Right lobe of liver (tissue), 6 donors: ENCODE data around the gene MOGAT2. TPM values are rescaled to one million over a fixed set of nuclear protein-coding genes. Genes with fewer than 3 reads are reported as not detected.

ENCODE experiments used
- ATAC-seq, 4 donors: fragments of 200-7000 bp; cut with Tn5 transposase; one replicate each; pipeline ENCODE4 v1.9.1; 2020; ENCODE audit warnings: mild to moderate bottlenecking in 4 of 4, moderate library complexity in 4 of 4
- DNase-seq, 3 donors: peaks; one replicate each; pipeline ENCODE4 v3.0.0-alpha.2; 2020
- H3K27ac ChIP-seq, 3 donors: fragments of 200-600 bp; one replicate each; pipeline ENCODE4 v1.8.0; 2022
- H3K27me3 ChIP-seq, 2 donors: fragments of 200-600 bp; one replicate each; pipeline ENCODE4 v1.8.0; 2022
- H3K36me3 ChIP-seq, 4 donors: fragments of 200-600 bp; sonication (generic) in 1 of 4; one replicate each; pipeline versions ENCODE4 v1.5.1 to v1.8.0; 2017 to 2022; ENCODE audit warnings: control low read depth in 1 of 4
- H3K4me1 ChIP-seq, 4 donors: fragments of 200-600 bp; sonication (generic) in 1 of 4; one replicate each; pipeline versions ENCODE4 v1.5.1 to v1.8.0; 2017 to 2022; ENCODE audit warnings: control low read depth in 1 of 4
- H3K4me3 ChIP-seq, 3 donors: fragments of 200-600 bp; one replicate each; pipeline ENCODE4 v1.8.0; 2022
- H3K9me3 ChIP-seq, 4 donors: fragments of 200-600 bp; sonication (generic) in 1 of 4; one replicate each; pipeline versions ENCODE4 v1.5.1 to v1.8.0; 2017 to 2022; ENCODE audit warnings: control low read depth in 1 of 4
- POLR2A ChIP-seq: fragments of 450-650 bp; IDR thresholded peaks from one replicate; pipeline ENCODE4 v1.6.1; 2017; ENCODE audit warnings: antibody characterized with exemption, mild to moderate bottlenecking
- WGBS: methylation state at CpG from one replicate; pipeline ENCODE4 v1.1.6; 2018; ENCODE audit warnings: low coverage, low lambda C conversion rate; ENCODE audit not compliant: insufficient coverage; ENCODE audit errors: missing lambda C conversion rate; 5-methylcytosine and 5-hydroxymethylcytosine counted together
- intact Hi-C, 2 donors: fragments of 100-400 bp; cut with DNase I; formaldehyde crosslinking; loops; one replicate each; pipeline versions ENCODE4 v1.11.2 to v1.14.1; 2022
- total RNA-seq, 6 experiments: library from RNA; depleted of rRNA in 2 of 6; stranded (reverse); fragments of >200 nt in 2 of 6; fragmentation: NEBNext Ultra II Directional in 3 of 6; extraction: Animal tissue kit (Norgen Biotek cat#: 25700) in 3 of 6; gene quantifications; one replicate each; pipeline versions ENCODE4 v1.1.0 to v1.2.4, GENCODE V29; 2016 to 2023
- TF ChIP-seq, protein P1 (sequence below), 4 donors: fragments of 200-600 bp in 3 of 4; fragments of 450-650 bp in 1 of 4; IDR thresholded peaks; one replicate each; pipeline versions ENCODE4 v1.5.1 to v1.8.0; 2016 to 2022; ENCODE audit warnings: antibody characterized with exemption in 4 of 4, mild to moderate bottlenecking in 2 of 4
- donor health status: DM: no; HTN: yes; CAD: no.
- donor health status: DM: no; HTN: no; CAD: no.
- donor health status: DM: no; HTN: no; CAD: no.
- donor health status: DM: no; HTN: yes; CAD: no.
- donor health status: DM: no; HTN: yes; CAD: no.

MOGAT2 gene
- total RNA-seq, 6 experiments from 2014 or later: 24.3 to 164 (median 100) TPM

DNA sequence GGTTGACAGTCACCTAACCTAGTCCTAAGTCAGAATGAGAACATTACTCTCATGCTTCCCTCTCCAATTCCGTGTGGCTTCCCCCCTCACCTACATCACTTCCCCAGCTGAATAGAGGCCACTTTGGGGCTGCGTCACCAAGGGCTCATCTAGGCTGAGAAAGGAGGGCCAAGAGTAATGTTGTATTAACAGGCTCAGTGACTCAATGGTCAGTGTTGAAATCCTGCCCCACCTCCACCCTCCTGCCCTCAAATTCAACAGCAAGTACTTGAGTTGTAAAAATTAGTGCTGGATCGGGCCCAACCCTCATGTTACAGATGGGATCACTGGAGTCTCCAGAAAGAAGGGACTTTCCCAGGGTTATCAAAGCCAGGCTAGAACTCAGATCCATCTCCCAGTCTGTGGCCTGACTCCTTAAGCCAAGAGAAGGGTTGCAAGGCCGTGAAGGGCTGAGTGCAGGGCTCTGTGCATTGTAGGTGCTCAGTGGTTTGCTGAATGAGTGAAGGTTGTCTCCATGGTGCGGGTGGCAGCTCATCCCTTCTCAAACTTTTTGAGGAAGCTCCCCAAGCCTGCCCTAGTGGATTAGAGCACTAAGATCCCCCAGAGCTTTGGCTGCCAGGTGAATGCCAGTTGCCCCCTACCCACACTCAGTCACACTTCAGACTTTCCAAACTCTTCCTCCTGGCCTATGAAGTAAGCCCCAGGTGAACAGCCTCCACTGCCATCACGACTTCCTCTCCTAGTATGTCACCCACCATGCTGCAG is 54.2 kb downstream of the MOGAT2 start:
- Histone ChIP-seq H3K9me3 (no peaks in the 10 kb centered on the region), H3K27ac (peak overlapping the region in 1 of 3 donors; percentile 18), H3K36me3 (peaks cover 0 to 13% (median 0%) of the 10 kb centered on the region in 4 donors), H3K4me3 (peak overlapping the region in 2 of 3 donors; percentile 87 to 98), H3K4me1 (peaks cover 0 to 18% (median 4%) of the 10 kb centered on the region in 4 donors), H3K27me3 (no peaks in the 10 kb centered on the region)
- intact Hi-C loops: no loop called here
- DNase-seq: peak in 2 of 3 donors; percentile 55 to 64
- WGBS: 22% methylated on average over 3 of the region's 6 CpGs
- TF ChIP-seq, protein P1, sequence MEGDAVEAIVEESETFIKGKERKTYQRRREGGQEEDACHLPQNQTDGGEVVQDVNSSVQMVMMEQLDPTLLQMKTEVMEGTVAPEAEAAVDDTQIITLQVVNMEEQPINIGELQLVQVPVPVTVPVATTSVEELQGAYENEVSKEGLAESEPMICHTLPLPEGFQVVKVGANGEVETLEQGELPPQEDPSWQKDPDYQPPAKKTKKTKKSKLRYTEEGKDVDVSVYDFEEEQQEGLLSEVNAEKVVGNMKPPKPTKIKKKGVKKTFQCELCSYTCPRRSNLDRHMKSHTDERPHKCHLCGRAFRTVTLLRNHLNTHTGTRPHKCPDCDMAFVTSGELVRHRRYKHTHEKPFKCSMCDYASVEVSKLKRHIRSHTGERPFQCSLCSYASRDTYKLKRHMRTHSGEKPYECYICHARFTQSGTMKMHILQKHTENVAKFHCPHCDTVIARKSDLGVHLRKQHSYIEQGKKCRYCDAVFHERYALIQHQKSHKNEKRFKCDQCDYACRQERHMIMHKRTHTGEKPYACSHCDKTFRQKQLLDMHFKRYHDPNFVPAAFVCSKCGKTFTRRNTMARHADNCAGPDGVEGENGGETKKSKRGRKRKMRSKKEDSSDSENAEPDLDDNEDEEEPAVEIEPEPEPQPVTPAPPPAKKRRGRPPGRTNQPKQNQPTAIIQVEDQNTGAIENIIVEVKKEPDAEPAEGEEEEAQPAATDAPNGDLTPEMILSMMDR (IDR thresholded peaks at IDR 0.05): no peak
- TF ChIP-seq POLR2A: no peak
- peak in 3 of 4 donors; percentile 4 to 36 (median 8) for ATAC-seq

DNA sequence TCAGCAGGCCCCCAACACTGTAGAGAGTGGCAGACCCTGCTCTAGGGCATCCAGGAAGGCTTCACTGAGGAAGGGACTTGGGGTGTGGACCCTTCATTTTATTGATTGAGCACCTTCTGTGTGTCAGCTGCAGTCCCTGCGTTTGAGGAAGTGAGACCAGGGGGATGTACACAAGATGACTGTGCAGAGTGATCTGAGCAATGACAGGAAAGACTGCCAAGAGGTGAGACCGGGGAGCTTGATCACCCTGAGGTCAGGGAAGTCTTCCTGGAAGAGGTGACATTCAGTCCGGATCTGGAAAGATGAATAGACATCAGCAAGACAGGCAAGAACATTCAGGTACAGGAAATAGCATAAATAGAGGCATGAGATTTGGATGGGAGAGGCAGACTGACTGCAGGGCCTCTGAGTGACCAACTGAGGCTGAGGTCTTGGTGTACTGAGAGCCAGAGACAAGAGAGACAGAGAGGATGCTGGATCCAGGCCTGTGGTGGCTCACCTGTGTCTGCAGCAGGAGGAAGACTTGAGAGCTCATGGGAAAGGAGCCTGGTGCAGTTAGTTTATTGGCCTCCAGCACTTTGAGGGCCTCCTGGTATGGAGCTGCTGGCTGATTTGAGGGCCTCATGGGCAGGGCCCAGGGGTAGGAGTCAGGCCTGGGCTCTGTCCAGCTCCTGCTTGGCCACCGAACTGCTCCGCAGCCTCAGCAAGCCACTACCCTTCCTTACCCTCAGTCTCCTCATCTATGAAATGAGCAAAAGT is 56.1 kb downstream of the MOGAT2 start:
- H3K36me3 ChIP-seq: peaks cover 0 to 13% (median 0%) of the 10 kb centered on the region in 4 donors
- ATAC-seq: peak in 1 of 4 donors; percentile 31
- DNase-seq: peak in 2 of 3 donors; percentile 15 to 33

DNA sequence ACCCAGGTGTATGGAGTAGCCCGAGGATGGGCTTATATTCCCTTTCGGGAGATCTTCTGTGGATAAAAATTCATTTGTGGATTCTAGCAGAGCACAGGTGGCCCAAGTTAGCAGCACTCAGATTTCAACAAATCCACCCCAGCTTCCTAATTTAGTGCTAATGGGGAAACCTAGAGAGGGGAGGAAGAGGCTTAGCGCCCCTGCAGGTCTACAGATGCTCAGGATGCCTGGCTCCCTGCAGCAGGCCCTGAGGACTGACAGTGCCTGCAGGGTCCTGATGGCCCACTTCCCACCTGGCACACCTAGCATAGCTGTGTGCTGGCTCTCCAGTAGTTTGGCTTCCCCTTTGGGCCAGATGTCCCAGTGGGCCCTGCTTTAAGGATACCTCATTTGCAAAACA is 57.4 kb downstream of the MOGAT2 start:
- H3K4me1 ChIP-seq: peaks cover 0 to 27% (median 9%) of the 10 kb centered on the region in 4 donors
- ATAC-seq (no peak), DNase-seq (peak in 2 of 3 donors; percentile 9 to 20)
- 67% methylated on average over 1 of the region's 3 CpGs for WGBS
- no peak overlapping the region for H3K4me3 ChIP-seq
- H3K36me3 ChIP-seq: peaks cover 0 to 13% (median 0%) of the 10 kb centered on the region in 4 donors
- H3K9me3 ChIP-seq: no peaks in the 10 kb centered on the region
- intact Hi-C loops: no loop called here
- H3K27me3 ChIP-seq: no peaks in the 10 kb centered on the region
- TF ChIP-seq, protein P1 (IDR thresholded peaks at IDR 0.05): no peak
- no peak for TF ChIP-seq POLR2A
- no peak overlapping the region for H3K27ac ChIP-seq

More for the DNA sequence above, 56.1 kb downstream of the MOGAT2 start:
- no peaks in the 10 kb centered on the region for H3K9me3 ChIP-seq
- peaks cover 0 to 14% (median 3%) of the 10 kb centered on the region in 4 donors for H3K4me1 ChIP-seq
- no peak overlapping the region for H3K4me3 ChIP-seq
- H3K27me3 ChIP-seq: no peaks in the 10 kb centered on the region
- H3K27ac ChIP-seq: peak overlapping the region in 1 of 3 donors; percentile 32
- intact Hi-C loops: no loop called here
- WGBS: 52% methylated on average over 5 of the region's 5 CpGs
- TF ChIP-seq POLR2A: no peak
- TF ChIP-seq, protein P1 (IDR thresholded peaks at IDR 0.05): no peak

DNA sequence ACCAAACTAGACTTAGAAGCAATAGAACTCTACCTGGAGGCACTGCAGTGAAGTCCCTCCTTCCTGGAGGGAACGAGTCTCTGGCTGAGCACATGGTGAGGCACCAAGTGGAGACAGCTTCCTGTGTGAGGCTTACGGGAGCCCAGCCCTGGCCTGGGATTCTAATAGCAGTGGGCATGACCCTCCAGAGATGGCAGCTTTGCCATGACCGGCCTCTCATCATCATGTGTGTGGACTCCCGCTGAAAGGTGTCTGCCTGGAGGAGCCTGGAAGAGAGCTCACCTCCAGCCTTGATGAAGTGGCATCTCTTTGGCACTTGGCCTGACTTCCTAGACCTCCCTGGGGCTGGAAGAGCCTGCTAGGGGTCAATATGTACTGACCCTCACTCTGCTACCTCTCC is 58.9 kb downstream of the MOGAT2 start:
- Histone ChIP-seq H3K36me3 (peaks cover 0 to 13% (median 0%) of the 10 kb centered on the region in 4 donors), H3K9me3 (no peaks in the 10 kb centered on the region), H3K4me3 (no peak overlapping the region), H3K27me3 (no peaks in the 10 kb centered on the region), H3K27ac (no peak overlapping the region), H3K4me1 (peaks cover 0 to 32% (median 16%) of the 10 kb centered on the region in 4 donors)
- no peak for ATAC-seq
- WGBS: 79% methylated on average over 4 of the region's 4 CpGs
- no peak for TF ChIP-seq POLR2A
- TF ChIP-seq, protein P1 (IDR thresholded peaks at IDR 0.05): no peak
- intact Hi-C loops: no loop called here
- peak in 2 of 3 donors; percentile 10 to 37 for DNase-seq
